Measurements from ENCODE around the gene FHIP1A. TPM values are rescaled to one million over a fixed set of nuclear protein-coding genes. Genes with fewer than 3 reads are reported as not detected.

The FHIP1A gene
- total RNA-seq, 2 donors from 2014 or later: 0.88 to 1.2 TPM

GRCh38 chr4:151415978-151416377 is 7.0 kb downstream of the FHIP1A start:
- no peak for DNase-seq (ENCODE audit: low spot score)
- intact Hi-C loops (cut with DNase I): no loop called here

DNA sequence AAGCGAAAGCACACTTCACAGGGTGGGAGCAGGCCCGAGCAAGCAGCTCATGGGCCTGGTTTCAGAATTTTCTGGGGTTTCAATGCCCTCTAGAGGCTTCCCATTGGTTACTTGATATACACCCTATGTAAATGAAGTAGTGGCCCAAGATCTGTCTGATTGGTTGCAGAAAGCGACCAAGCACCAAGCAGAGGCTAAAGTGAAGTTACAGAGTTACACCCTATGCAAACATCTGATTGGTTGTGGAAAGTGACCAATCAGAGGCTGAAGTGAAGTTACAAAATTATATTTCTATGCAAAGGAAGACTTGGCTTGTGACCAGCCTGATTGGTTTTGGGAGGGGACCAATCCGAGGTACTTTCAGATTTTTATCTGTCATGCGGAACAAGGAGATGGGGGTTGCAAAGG is 8.2 kb downstream of the FHIP1A start:
- no peak for DNase-seq (ENCODE audit: low spot score)
- intact Hi-C loops (cut with DNase I): no loop called here

DNA sequence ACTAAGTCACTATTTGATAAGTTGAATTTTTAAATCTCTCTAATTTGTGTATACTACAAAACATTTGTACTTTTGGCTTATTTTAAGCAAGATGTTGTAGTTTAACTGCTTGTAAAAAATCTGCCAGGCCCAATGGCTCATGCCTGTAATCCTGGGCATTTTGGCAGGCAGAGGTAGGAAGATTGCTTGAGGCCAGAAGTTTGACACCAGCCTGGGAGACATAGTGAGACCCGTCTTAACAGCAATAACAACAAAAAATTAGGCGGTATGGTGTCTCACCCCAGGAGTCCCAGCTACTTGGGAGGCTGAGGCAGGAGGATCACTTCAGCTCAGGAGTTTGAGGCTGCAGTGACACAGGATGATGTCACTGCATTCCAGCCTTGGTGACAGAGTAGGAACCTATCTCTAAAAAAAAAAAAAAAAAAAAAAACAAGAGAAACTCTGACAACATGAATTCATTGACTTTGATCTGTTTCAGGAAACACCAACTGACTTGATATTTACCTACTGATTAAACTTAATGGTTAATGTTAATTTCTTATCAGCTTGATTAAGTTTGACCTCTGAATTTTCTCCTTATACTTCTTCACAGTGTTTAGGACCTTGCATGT is 8.9 kb downstream of the FHIP1A start:
- DNase-seq (ENCODE audit: low spot score): no peak
- intact Hi-C loops (cut with DNase I): no loop called here

- intact Hi-C loops (cut with DNase I): no loop called here
- DNase-seq (ENCODE audit: low spot score): no peak
Measured at GRCh38 chr4:151418385-151418784, 9.4 kb downstream of the FHIP1A start.

- no peak for DNase-seq (ENCODE audit: low spot score)
- intact Hi-C loops (cut with DNase I): no loop called here
Measured at GRCh38 chr4:151418856-151419255, 9.9 kb downstream of the FHIP1A start.

DNA sequence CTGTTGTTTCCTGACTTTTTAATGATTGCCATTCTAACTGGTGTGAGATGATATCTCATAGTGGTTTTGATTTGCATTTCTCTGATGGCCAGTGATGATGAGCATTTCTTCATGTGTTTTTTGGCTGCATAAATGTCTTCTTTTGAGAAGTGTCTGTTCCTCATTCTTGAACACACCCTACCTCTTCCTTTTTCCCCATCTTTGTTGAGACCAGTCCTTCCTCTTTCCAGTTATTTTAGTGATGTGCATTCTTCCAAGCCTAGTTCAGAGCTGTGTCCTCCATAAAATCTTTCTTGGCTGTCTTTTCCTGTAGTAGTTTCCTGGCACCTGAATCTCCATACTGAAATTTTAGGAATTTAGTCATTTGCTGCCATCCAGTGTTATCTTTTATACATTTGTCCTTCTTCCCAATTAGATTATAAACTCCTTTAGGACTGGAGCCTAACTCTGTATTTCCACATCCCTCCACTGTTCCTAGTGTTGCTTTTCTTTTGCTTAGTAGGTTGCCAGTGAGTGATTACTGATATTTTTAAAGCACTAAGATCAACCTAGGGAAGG is 11.4 kb downstream of the FHIP1A start:
- intact Hi-C loops (cut with DNase I): no loop called here
- DNase-seq (ENCODE audit: low spot score): no peak

DNA sequence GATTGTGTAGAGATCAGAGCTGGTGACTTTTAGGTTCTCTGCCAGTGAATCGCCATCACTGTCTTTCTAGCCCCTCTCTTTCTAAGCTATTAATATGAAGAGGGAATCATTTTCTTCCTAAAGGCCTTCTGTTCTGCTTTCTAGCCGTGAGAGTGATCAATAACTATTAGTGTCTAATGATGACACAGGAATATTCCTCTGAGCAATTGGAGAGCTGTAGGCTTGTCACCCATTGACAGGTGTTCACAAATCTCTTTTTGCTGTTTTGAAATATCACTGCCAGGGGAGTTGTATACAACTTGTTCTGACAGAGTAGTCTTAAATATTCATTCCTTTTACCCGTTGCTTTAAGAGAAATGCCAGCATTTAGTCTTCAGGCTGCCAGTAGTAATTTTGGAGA is 13.9 kb downstream of the FHIP1A start:
- intact Hi-C loops (cut with DNase I): no loop called here
- DNase-seq (ENCODE audit: low spot score): no peak

DNA sequence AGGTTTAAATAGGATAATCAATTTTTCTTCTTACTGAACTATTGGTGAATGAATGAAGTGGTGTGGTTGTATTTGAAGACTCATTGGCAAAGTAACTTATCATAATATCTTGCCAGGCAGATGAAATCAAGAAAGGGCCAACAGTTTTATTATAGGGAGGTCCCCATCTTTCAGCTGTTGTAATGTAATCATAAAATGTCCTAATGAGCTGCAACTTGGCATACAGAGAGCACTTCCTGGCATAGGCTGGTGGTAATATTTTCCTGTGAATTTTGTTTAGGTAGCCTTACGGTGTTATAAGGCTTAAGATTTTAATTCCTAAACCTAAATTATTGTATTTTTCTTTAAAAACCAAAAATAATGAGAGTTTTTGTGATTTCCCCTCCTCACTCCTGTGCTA is 17.5 kb downstream of the FHIP1A start:
- DNase-seq (ENCODE audit: low spot score): no peak
- intact Hi-C loops (cut with DNase I): no loop called here

DNA sequence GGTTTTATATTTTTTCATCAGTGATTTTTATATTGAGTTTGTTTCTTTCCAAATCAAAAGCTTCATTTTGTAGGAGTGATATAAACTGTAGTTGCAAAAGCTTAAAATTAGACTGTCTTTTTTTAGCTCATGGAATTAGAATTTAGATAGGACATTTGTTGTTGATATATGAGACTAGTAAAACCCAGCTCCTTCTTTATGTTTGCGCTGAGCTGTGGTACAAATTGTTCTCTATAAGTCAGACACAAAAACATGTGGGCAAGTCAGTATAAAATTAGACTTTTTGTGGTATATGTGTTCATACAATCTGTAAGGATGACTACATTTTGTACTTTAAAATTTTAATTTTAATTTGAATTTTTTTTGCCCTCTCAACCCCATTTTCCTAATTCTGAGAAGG is 18.3 kb downstream of the FHIP1A start:
- no peak for DNase-seq (ENCODE audit: low spot score)
- intact Hi-C loops (cut with DNase I): no loop called here

DNA sequence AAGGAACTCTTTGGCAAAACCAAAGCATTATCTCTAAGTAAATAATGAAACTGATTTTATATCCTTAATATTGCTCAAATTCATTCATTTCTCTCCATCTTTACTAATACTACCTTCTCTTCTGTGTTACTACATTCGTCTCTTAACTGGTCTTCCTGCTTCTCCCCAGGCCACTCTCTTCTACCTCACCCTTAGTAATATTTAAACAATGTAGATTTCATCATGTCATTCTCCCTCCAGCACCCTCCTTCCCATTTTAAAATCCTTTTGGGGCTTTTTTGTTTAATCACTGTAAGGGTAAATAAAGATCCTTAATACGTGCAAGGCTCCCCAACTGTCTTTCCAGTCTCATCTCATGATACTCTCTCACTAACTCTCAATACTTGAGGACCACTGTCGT is 19.4 kb downstream of the FHIP1A start:
- intact Hi-C loops (cut with DNase I): no loop called here
- no peak for DNase-seq (ENCODE audit: low spot score)

- intact Hi-C loops (cut with DNase I): no loop called here
- no peak for DNase-seq (ENCODE audit: low spot score)
Measured at GRCh38 chr4:151429957-151430570, 21.1 kb downstream of the FHIP1A start.

GRCh38 chr4:151430740-151431457 is 21.9 kb downstream of the FHIP1A start:
- no peak for DNase-seq (ENCODE audit: low spot score)
- intact Hi-C loops (cut with DNase I): no loop called here

DNA sequence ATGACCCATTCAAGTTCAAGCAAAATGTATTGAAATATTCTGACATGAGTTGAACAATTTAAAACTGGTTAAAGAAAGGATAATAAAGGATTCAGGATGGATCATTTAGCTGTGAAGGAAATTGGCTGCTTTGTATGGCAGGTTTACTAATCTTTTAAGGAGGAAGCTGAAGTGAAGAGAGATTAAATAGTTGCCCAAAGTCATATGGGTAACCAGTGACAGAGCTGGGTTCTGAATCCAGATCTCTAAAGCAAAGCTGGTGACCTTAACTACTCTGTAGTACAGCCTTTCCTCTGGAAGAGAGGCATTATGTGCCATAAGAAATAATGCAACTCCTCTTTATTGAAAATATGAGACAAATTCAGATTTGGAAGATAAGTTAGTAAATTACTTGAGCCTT is 22.8 kb downstream of the FHIP1A start:
- DNase-seq (ENCODE audit: low spot score): no peak
- intact Hi-C loops (cut with DNase I): no loop called here

DNA sequence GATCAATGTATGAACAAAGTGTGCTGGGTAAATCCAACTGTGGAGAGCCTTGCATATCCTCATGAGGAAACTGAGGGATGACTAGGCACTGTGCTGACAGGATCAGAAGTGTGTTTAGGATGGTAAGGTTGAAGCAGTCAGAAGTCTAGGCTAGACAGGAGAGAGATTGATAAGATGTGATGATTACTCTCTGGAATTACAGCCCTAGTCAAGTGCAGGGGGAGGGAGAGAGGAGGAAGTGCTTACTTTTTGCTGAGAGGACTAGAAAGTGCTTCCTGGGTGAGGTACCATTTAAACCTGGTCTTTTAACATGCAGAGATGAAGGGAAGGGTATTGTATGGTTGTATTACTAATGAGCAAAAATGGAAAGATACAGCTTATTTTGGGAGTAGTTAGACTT is 23.7 kb downstream of the FHIP1A start:
- intact Hi-C loops (cut with DNase I): loop anchor here in 1 of 2 donors (1.0 kb wide), 1 partner anchor 30 kb away; no protein-coding TSS in a partner anchor

GRCh38 chr4:151434183-151434860 is 25.3 kb downstream of the FHIP1A start:
- DNase-seq (ENCODE audit: low spot score): no peak
- intact Hi-C loops (cut with DNase I): loop anchor here in 1 of 2 donors (1.0 kb wide), 1 partner anchor 13 kb away; no protein-coding TSS in a partner anchor

More for the DNA sequence above, 23.7 kb downstream of the FHIP1A start:
- DNase-seq (ENCODE audit: low spot score): no peak

DNA sequence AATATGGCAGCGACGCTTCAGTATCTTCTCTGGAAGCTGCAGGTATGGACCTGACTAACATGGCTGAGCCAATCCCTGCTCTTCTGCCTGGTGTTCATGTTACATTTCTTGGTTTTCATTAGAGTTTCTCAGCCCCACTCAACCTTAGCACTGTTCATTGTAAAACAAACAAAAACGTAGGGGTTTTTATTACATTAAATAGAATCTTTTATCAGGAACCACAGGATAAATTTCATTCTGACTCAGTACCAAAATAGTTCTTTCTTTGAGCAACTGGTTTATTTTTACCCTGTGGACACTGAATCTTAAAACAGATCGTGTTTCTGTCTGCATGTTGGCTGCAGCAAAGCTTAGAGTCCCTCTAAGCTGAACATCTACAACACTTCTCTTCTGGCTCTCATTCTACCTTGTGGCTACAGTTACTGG is 27.1 kb downstream of the FHIP1A start:
- intact Hi-C loops (cut with DNase I): no loop called here
- no peak for DNase-seq (ENCODE audit: low spot score)

- intact Hi-C loops (cut with DNase I): no loop called here
- DNase-seq (ENCODE audit: low spot score): no peak
Measured at GRCh38 chr4:151437505-151437904, 28.5 kb downstream of the FHIP1A start.

DNA sequence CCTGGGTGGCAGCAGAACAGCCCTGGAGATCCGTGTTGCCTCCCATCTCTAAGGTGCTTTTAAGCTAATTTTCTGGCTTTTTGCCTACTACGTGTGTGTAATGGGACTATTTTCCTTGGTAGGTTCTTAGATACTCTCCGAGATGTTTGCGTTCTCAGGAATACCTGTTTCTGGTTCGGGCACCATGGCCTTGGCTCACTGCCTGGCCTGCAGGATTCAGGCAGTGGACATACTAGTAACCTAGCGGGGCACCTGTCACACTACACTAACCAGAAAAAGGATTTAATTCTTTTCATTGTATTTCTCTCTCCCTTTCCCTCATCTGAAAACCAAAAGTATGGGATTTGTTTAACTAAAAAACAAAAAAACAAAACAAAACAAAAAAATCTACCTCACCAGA is 29.2 kb downstream of the FHIP1A start:
- no peak for DNase-seq (ENCODE audit: low spot score)
- intact Hi-C loops (cut with DNase I): no loop called here

DNA sequence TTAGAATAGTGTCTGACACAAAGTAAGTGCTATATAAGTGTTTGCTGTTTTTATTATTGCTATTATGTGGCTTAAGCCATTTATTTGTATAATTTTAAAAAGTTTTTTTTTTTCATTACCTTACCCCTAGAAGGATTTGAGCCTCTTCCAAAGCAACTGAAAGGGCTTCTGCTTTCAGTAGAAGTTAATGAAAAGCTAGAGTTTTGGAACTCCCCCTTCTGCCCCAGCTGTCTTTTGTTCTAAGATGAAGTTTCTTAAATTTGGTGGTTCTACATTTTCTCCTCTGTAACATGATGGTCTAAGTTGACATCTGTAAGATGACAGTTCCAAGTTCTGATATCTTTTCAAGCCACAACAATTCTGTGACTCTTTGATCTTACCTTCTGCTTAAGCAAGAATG is 30.3 kb downstream of the FHIP1A start:
- intact Hi-C loops (cut with DNase I): no loop called here
- no peak for DNase-seq (ENCODE audit: low spot score)

GRCh38 chr4:151442002-151442401 is 33.0 kb downstream of the FHIP1A start:
- intact Hi-C loops (cut with DNase I): no loop called here
- no peak for DNase-seq (ENCODE audit: low spot score)

Data from posterior vena cava (tissue), 2 donors.